Stimulated activated CD8-positive, alpha-beta memory T cell treated with anti-CD3 and anti-CD28 coated beads, Interleukin-7, amount 100 ng/mL, for 1 hour (primary cell): ENCODE results near the gene TMEM119.
A peak's percentile ranks its signal among the peaks of the same experiment; 100 is the strongest.
"Not testable (repeated sequence)": the region's sequence is repeated elsewhere in the genome, so short reads cannot be mapped to it uniquely, and the experiment has no call there.

Experiments
- DNase-seq, 2 donors: peaks; one replicate each; pipeline ENCODE4 v3.0.0-alpha.2; 2020; ENCODE audit warnings: low read depth in 2 of 2

The TMEM119 gene

DNA sequence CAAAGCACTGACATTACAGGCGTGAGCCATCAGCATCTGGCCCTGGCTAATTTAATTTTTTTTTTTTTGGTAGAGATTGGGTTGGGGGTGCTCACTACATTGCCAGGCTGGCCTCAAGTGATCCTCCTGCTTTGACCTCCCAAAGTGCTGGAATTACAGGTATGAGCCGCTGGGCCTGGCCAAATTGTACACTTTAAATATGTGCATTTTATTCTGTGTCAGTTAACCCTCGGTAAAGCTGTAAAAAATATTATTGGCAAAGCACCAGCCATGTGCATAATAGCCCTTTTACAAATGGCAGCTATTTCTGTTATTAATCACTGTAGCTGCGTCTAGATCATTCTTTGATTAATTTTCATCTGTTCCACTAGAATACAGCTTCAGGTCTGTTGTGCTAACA lies 12.0 kb downstream of the TMEM119 start:
- no peak for DNase-seq

DNA sequence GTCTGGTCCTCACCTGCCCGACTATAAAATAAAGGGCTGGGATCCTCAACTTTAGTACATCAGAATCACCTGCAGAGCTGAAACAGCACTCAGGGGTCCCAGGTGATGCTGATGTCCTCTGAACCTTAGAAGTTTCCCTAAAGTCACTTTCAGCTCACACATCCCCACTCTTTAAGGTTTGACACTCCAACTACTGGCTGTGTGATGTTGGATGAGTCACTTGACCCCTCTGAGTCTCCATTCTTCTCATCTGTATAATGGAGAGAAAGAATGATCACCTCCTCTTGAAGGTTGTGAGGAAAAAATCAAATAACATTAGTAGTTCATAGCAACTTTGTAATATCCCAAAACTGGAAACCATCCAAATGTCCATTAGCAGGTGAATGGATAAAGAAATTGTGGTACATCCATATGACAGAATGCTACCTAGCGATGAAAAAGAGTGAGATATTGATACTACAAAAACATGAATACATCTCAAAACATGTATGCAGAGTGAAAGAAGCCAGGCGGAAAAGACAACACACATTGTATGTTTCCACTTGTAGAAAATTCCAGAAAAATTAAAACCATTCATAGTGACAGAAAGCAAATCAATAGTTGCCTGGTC lies 13.3 kb downstream of the TMEM119 start:
- no peak for DNase-seq

DNA sequence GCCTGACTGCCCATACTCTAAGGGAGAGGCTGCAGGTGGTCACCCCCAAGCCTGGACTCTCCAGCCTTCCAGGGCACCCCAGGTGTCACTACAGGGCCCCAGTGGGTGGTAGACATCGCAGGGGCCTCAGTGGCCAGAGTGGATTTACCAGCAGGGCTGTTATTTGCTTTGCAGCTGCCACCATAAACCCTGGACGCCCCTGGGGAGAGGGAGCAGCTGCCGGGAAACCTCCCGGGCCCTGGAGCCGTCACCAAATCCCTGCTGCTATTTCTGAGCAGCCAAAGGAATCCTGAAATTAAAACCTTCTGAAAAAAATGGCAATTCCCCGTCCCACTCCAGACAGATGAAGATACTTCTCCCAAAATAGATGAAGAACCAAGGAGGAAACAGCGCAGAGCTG lies 13.9 kb downstream of the TMEM119 start:
- no peak for DNase-seq

DNA sequence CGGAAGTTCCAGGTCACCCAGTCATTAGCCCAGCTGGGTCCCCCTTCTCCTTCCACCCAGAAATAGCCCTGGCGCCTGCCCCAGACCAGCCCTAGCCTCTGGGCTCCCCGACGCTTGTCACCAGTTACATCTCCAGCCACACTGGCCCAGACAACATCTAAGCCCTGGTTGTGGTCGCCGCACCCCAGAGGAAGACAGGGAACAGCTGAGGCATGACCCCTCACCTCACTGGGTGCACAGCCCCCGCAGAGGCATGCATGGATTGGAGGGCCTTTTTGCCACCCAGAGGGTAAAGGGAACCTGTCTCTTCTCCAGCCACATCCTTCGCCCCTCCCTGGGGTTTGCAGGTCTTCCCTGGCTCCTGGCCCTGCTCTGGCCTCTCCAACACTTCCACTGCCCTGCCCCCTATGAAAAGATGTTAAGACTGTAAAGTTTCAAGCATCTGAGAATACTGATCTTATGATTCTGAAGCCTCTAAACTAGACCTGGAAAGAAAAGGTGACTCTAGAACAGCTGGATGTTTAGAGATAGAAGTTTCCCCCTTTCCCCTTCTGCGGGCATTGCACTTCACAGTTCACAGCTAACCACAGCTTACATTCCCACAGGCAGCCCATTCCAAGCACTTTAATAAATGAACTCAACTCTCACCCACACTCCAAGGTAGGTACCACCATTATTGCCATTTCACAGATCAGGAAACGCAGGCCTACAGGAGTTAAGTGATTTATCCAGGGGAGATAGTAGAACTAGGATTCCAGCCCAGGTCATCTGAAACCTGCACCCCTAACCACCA lies 14.7 kb downstream of the TMEM119 start:
- DNase-seq = no peak

DNA sequence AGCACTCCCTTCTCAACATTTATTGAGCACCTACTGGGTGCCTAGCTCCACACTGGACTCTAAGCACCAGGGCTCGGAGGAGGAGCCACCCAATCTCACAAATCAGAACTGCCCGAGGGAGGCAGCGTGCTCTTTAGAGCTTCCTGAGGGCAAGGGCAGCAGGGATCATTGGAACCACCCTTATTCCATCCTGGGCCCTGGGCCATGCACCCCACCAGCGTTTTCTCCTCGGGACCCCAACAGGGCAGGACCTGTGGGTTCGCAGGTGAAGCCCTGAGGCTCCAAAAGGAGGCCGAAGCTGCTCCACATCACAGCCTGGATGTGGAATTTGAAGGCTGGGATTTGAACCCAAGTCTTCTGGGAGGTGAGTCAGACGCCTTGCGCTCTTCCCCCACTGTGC lies 15.4 kb downstream of the TMEM119 start:
- DNase-seq = no peak

DNA sequence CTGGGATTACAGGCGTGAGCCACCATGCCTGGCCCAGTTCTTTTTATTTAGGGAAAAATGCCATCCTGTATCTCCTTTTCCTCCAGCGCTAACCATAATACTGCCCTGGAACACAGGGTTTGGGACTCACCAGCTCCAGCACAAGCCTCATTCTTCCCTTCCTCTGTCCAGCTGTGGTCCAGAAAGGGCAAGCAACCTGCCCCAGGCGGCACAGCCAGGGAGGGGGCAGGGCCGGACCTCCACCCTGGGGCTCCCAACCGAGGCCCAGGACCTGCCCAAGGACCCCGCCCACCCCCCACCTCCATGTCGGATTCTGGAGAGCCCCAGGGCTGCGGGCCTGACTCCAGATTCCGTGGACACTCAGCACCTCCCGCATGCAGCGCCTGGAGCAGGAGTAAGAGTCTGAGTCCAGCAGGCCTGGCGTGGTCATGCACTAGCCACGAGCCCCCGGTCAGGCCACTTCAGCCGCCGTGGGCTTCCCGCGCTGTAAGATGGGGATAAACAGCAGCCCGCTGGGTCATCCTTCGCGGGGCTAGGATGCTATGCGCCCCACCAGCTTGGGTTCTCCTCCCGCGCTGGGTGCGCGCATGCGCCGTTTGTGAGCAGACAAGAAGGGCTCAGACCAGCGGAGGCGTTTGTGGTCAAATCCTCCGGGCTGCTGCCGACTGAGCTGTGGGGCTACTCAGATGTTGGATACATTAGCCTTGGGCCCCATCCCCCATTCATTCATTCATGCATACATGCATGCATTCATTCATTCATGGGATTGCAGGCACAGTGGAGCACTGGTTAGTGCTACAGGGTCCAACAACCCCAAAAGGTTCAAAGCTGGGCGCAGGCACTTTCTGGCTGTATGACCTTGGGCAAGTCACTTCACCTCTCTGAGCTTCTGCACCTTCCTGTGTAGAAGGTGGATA lies 16.3 kb downstream of the TMEM119 start:
- DNase-seq = no peak

DNA sequence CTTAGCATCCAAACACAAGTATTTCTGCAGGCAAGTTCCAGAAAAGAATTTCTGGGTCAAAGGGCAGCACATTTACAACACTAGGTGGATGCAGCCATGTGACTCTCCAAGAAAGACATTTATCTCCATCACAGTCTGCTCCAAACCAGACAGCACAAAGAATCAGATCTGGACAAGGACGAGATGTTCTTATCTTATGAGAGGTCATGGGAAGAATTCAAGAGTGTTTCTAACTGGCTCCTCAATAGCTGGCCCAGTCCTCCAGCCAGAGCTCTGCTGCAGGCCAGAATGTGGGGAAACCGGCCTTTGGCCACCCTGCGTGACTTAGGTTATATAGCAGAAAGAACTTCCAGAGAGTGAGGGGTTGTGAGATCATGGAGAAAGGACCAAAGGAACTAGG lies 17.4 kb downstream of the TMEM119 start:
- no peak for DNase-seq

DNA sequence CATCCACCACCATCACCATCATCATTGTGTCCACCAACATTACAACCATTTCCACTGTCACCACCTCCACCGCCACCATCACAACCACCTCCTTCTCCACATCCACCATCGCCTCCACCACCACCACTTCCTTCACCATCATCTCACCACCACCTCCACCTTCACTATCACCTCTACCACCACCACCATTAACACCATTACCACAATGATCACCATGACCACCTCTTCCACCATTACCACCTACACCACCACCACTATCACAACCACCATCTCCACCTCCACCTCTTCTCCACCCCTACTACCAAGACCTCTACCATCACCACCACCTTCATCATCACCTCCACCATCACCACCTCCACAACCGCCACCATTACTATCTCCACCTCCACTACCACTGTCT lies 19.1 kb downstream of the TMEM119 start:
- DNase-seq = no peak

DNA sequence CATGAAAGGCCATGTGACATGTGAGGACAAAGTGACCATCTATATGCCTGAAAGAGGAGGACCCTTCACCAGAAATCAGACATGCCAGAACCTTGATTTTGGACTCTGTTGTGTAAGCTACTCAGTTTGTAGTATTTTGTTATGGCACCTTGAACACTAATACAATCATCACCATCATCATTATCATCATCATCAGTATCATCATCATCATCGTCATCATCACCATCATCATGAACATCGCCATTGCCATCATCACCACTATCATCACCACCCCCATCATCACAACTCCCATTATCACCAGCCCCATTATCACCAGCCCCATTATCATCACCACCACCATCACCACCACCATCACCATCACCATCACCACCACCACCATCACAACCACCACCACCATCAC lies 19.6 kb downstream of the TMEM119 start:
- DNase-seq = no peak

DNA sequence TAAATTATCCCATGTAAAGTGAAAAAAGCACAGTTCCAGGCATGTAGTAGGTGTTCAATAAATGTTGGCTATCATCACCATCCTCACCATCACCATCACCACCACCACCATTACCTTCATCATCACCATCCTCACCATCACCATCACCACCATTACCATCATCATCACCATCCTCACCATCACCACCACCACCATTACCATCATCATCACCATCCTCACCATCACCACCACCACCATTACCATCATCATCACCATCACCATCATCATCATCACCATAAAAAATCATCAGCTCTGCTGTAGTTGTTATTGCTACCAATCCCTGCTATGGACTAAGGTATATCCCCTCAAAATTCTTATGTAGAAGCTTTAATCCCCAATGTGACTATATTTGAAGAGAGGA lies 20.4 kb downstream of the TMEM119 start:
- no peak for DNase-seq

DNA sequence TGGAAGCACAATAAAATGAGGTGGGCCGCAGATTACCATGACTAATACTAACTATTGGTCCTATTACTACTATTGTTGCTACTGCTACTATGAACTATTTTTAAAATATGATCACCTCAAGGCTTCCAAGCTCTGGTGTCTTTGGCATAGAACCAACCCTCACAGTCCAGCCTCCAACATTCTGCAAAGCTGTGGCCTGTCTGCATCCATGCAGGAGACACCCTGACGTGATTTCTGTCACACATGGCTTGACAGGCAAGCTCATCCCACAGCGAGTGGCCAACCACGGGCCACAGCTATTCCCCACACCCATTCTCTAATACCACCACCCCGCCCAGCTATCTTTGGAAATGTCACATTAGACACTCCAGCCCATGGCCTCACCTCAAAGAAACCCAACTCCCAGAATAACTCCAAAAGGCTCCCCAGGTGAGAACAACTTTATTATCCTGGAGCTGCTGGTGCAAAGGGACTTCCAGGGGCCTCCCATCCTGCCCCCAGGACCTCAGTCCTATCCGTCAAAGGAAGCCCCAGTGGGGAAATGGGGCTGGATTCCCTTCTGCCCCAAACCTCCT lies 21.1 kb downstream of the TMEM119 start:
- no peak for DNase-seq

DNA sequence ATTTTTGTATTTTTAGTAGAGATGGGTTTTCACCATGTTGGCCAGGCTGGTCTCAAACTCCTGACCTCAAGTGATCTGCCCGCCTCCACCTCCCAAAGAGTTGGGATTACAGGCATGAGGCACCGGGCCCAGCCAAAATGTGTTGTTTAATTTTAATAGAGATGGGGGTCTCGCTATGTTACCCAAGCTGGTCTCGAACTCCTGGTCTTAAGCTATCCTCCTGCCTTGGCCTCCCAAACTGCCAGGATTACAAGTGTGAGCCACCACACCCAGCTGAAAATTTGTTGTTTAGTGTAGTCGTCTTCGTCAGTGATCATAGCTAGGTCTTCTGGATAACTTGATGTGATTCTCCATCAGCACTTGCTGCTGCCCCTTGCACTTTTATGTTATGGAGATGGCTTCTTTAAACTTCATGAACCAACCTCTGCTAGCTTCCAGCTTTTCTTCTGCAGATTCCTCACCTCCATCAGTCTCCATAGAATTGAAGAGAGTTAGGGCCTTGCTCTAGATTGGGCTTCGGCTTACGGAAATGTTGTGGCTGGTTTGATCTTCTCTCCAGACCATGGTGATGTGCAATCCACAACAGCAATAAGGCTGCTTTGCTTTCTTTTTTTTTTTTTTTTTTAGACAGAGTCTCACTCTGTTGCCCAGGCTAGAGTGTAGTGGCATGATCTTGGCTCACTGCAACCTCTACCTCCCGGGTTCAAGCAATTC lies 22.5 kb downstream of the TMEM119 start:
- no peak for DNase-seq

DNA sequence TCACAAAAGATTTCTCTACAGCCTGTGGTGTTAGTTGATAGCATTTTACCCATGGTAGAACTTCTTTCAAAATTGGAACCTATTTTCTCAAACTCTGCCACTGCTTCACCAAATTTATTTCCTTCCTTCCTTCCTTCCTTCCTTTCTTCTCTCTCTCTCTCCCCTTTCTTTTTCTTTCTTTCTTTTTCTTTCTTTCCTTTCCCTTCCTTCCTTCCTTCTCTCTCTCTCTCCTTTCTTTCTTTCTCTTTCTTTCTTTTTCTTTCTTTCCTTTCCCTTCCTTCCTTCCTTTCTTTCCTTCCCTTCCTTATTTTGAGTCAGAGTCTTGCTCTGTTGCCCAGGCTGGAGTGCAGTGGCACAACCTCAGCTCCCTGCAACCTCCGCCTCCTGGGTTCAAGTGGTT lies 23.6 kb downstream of the TMEM119 start:
- DNase-seq = not testable (repeated sequence)

DNA sequence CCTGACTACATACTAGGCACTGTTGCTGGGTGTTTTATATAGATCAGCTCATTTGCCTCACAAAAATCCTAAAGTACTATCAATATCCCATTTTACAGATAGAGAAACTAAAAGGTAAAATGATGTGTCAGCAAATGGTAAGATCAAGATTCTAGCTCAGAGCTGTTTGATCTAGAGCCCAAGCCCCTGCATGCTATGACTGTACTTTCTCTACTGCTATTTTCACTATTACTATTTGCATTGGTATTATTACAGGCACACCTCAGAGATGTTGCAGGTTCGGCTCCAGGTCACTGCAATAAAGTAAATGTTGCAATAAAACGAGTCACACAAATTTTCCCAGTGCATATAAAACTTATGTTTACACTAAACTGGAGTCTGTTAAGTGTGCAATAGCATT lies 24.6 kb downstream of the TMEM119 start:
- DNase-seq = no peak

DNA sequence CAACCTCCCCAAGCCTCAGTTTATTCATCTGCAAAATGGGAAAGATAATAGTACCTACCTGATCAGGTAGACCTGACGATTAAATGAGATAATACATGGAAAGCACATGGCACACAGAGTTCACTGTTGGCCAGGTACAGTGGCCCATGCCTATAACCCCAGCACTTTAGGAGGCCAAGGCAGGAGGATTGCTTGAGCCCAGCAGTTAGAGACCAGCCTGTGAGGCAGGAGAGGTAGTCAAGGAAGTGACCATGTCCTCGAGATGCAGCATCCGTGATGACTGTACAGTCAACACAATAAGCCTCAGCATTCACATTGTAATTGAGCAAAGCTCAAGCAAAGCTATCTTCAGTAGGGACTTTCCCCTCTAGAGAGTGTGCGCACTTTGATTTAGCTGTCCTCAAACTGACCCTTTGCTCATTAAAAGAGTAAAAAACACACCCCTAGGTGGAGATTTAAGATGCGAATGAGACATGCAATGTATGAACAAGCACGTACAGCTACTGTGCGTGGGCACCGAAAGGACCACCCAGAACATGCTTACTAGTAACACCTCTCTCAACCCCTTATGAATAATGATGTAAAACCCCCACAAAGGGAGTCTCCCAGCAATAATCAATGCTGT lies 25.6 kb downstream of the TMEM119 start:
- DNase-seq = no peak

DNA sequence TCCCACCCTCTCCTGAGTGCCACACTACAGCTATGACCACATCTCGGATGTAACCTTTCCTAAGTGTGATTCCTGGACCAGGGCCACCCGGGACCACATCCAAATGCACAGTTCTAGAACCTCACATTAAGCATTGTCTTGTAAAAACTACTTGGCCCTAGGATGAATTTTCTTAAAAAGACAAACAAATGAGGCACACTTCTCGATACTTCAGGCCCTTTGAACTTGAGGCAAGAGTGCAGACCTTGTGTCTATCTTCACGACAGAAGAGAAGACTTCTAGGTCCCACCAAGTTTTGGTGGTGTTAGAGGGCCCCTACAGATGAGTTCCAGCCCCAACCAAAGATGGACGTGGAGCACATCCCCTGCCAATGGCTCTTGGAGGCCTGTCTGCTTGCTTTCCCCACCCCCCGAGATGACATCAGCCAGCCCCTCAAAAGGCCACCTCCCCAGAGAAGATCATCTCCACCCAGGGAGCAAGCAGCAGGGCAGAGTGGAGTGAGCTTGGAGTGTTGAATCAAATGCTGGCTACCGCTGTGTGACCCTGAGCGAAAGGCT lies 26.2 kb downstream of the TMEM119 start:
- DNase-seq = no peak

DNA sequence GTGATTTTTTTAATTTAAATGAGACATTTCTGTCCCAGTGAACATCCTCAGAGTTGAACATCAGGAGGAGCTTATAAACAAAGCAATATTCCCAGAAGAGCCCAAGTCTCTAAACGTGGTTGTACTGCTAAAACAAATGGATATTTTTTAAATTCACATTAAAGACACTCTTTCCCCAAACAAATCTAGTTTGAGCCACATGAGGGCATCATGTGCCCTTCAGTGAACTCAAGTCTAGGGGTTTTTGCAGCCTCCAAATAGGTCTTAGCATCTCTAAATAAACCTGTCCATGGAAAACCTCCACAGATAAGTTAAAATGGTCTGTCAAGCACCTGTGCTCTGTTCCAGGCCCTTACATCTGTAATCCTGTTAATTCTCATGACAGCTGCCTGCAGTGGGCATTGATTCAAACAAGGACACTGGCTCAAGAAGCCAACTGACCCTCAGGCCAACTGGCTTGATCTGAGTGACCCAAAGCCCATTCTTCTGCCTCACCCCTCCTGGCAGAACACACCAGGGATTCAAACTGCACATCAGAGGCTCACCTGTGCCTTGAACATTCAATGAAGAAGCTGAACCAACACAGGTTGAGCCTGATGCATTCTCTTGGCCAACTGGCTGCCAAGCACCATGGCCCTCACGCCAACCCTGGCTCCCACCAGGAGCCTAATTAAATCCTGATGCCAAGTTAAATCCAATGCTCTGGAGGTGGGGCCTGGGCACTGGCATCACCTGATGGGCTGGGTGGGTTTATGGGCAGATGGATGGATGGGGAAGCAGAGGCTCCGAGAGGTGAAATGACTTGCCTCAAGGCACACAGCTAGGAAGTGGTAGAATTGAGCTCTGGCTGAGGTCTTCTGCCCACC lies 26.9 kb downstream of the TMEM119 start:
- no peak for DNase-seq

DNA sequence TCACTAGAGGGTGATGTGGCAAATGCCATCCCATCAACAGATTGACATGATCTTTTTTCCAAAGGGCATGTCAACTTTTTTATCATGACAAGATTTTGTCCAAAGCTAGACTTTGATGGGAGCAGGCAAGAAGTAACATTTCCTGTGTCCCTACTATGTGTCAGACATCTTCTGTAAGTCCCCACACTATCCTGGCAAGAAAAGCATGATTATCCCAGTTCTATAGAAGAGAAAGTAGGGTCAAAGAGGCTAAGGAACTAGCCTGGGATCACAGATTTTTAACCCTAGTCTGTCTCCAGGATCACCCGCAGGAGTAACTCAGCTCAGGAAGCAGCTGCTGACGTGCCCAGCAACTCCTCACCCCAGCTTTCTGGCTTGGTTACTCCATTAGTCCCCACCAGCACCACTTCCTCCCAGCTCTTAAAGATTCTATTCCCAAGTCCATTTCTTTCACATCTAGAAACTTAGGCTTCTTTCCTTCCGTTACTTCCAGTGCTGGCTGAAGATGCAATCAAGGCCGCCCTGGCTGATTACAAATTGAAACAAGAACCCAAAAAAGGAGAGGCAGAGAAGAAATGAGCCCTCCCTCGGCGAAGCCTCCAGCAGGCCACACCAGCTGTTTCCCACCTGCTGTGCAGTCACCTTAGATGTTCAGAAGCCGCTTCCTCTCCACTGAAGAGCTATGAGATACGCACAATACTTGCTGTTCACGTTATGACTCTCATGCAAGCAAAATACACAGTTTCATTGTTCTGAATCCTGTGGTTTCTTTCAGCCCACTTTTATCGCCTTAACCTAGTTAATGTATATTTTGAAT lies 29.3 kb downstream of the TMEM119 start:
- DNase-seq = peak in 1 of 2 donors; percentile 14
